Breast epithelium (tissue), 4 donors: Measurements from ENCODE around the gene PCBP3. TPM values are rescaled to one million over a fixed set of nuclear protein-coding genes. Genes with fewer than 3 reads are reported as not detected.
"Not testable (repeated sequence)": the region's sequence is repeated elsewhere in the genome, so short reads cannot be mapped to it uniquely, and the experiment has no call there.

Source experiments
- DNase-seq, 2 donors: peaks; one replicate each; pipeline ENCODE4 v3.0.0-alpha.2; 2019; ENCODE audit warnings: low spot score in 2 of 2
- H3K27ac ChIP-seq, 2 donors: fragments of 200-600 bp; sonication (generic) in 1 of 2; one replicate each; pipeline ENCODE4 v1.5.1; 2016 to 2019; ENCODE audit warnings: mild to moderate bottlenecking in 1 of 2
- H3K27me3 ChIP-seq, 2 donors: fragments of 200-600 bp; sonication (generic) in 1 of 2; one replicate each; pipeline versions ENCODE4 v1.5.1 to v1.6.0; 2017 to 2019; ENCODE audit warnings: control low read depth in 1 of 2, mild to moderate bottlenecking in 1 of 2
- H3K36me3 ChIP-seq: fragments of 200-600 bp; one replicate; pipeline ENCODE4 v1.5.1; 2019
- H3K4me1 ChIP-seq, 2 donors: fragments of 200-600 bp; sonication (generic); one replicate each; pipeline ENCODE4 v1.5.1; 2016 to 2019; ENCODE audit warnings: control low read depth in 1 of 2
- H3K4me3 ChIP-seq, 3 donors: fragments of 200-600 bp; sonication (generic); 1 replicate in 2 of 3; 2 replicates in 1 of 3; pipeline ENCODE4 v1.5.1; 2016 to 2019; ENCODE audit warnings: mild to moderate bottlenecking in 3 of 3, moderate library complexity in 2 of 3
- H3K9me3 ChIP-seq, 2 donors: fragments of 200-600 bp; sonication (generic) in 1 of 2; one replicate each; pipeline ENCODE4 v1.5.1; 2016 to 2019; ENCODE audit warnings: control low read depth in 1 of 2
- CTCF ChIP-seq, 3 donors: fragments of 450-650 bp; IDR thresholded peaks; one replicate each; pipeline ENCODE4 v1.5.1; 2016 to 2017; ENCODE audit warnings: antibody characterized with exemption in 3 of 3, mild to moderate bottlenecking in 3 of 3, moderate library complexity in 3 of 3
- POLR2A ChIP-seq: fragments of 450-650 bp; IDR thresholded peaks from one replicate; pipeline ENCODE4 v1.6.1; 2016; ENCODE audit warnings: antibody characterized with exemption, mild to moderate bottlenecking, moderate library complexity
- POLR2AphosphoS5 ChIP-seq, 3 donors: sonication (generic); formaldehyde crosslinking; IDR thresholded peaks; one replicate each; pipeline ENCODE4 v1.6.1; 2017; ENCODE audit warnings: antibody characterized with exemption in 3 of 3
- intact Hi-C: fragments of 100-400 bp; cut with DNase I; formaldehyde crosslinking; loops from one replicate; pipeline ENCODE4 v1.15.1; 2023; ENCODE audit warnings: low total_unique reads
- total RNA-seq, 3 donors: library from RNA; depleted of rRNA; stranded (reverse); fragments of >200 nt; gene quantifications; one replicate each; pipeline ENCODE4 v1.1.0, GENCODE V29; 2016

PCBP3 gene
- total RNA-seq, 3 donors from 2014 or later: 3.4 to 13.8 (median 4.6) TPM

- Histone ChIP-seq H3K4me3 (no peak overlapping the region), H3K9me3 (no peaks in the 10 kb centered on the region), H3K4me1 (no peaks in the 10 kb centered on the region), H3K27me3 (peaks cover 0 to 10% of the 10 kb centered on the region in 2 donors), H3K27ac (no peak overlapping the region), H3K36me3 (no peaks in the 10 kb centered on the region)
- no peak for DNase-seq
- no peak for TF ChIP-seq POLR2AphosphoS5 (IDR thresholded peaks at IDR 0.05)
- no peak for TF ChIP-seq POLR2A
- no peak for TF ChIP-seq CTCF (IDR thresholded peaks at IDR 0.05)
- intact Hi-C loops: no loop called here
Observed at GRCh38 chr21:45802956-45803617, 159.6 kb downstream of the PCBP3 start.

GRCh38 chr21:45803618-45804340 lies 160.3 kb downstream of the PCBP3 start:
- no peak for DNase-seq
- no peaks in the 10 kb centered on the region for H3K9me3 ChIP-seq
- peaks cover 0 to 10% of the 10 kb centered on the region in 2 donors for H3K27me3 ChIP-seq
- H3K4me1 ChIP-seq: no peaks in the 10 kb centered on the region
- no peak overlapping the region for H3K4me3 ChIP-seq
- no peak overlapping the region for H3K27ac ChIP-seq
- TF ChIP-seq CTCF (IDR thresholded peaks at IDR 0.05) (no peak), POLR2A (no peak), POLR2AphosphoS5 (IDR thresholded peaks at IDR 0.05) (no peak)
- no peaks in the 10 kb centered on the region for H3K36me3 ChIP-seq
- intact Hi-C loops: no loop called here

- H3K27ac ChIP-seq: no peak overlapping the region
Observed at GRCh38 chr21:45804809-45805313, 161.3 kb downstream of the PCBP3 start.

GRCh38 chr21:45805321-45805720 lies 161.8 kb downstream of the PCBP3 start:
- DNase-seq: no peak
- Histone ChIP-seq H3K4me3 (no peak overlapping the region), H3K27ac (no peak overlapping the region), H3K4me1 (no peaks in the 10 kb centered on the region), H3K36me3 (no peaks in the 10 kb centered on the region), H3K9me3 (no peaks in the 10 kb centered on the region), H3K27me3 (peaks cover 0 to 10% of the 10 kb centered on the region in 2 donors)
- TF ChIP-seq POLR2AphosphoS5 (IDR thresholded peaks at IDR 0.05): no peak
- no peak for TF ChIP-seq POLR2A
- TF ChIP-seq CTCF (IDR thresholded peaks at IDR 0.05): no peak
- intact Hi-C loops: no loop called here

More at GRCh38 chr21:45804809-45805313, 161.3 kb downstream of the PCBP3 start:
- intact Hi-C loops: no loop called here
- TF ChIP-seq CTCF (IDR thresholded peaks at IDR 0.05) (no peak), POLR2A (no peak), POLR2AphosphoS5 (IDR thresholded peaks at IDR 0.05) (no peak)
- no peaks in the 10 kb centered on the region for H3K36me3 ChIP-seq
- no peaks in the 10 kb centered on the region for H3K4me1 ChIP-seq
- H3K27me3 ChIP-seq: peaks cover 0 to 10% of the 10 kb centered on the region in 2 donors
- no peak overlapping the region for H3K4me3 ChIP-seq
- no peak for DNase-seq
- no peaks in the 10 kb centered on the region for H3K9me3 ChIP-seq

GRCh38 chr21:45806042-45806441 lies 162.5 kb downstream of the PCBP3 start:
- H3K4me3 ChIP-seq: no peak overlapping the region
- no peaks in the 10 kb centered on the region for H3K4me1 ChIP-seq
- H3K9me3 ChIP-seq: no peaks in the 10 kb centered on the region
- no peaks in the 10 kb centered on the region for H3K36me3 ChIP-seq
- TF ChIP-seq POLR2A (no peak), CTCF (IDR thresholded peaks at IDR 0.05) (no peak), POLR2AphosphoS5 (IDR thresholded peaks at IDR 0.05) (no peak)
- no peak overlapping the region for H3K27ac ChIP-seq
- DNase-seq: peak in 1 of 2 donors; percentile 43
- intact Hi-C loops: no loop called here
- peaks cover 0 to 10% of the 10 kb centered on the region in 2 donors for H3K27me3 ChIP-seq

GRCh38 chr21:45808663-45809062 lies 165.1 kb downstream of the PCBP3 start:
- H3K27ac ChIP-seq, intact Hi-C loops, H3K9me3 ChIP-seq, H3K4me1 ChIP-seq, H3K36me3 ChIP-seq, H3K4me3 ChIP-seq: not testable (repeated sequence)
- H3K27me3 ChIP-seq: peaks cover 0 to 10% of the 10 kb centered on the region in 2 donors
- DNase-seq: peak in 1 of 2 donors; percentile 24
